Activated CD8-positive, alpha-beta T cell treated with anti-CD3 and anti-CD28 coated beads for 36 hours (primary cell): Measurements from ENCODE around the gene PPP1R10. TPM values are rescaled to one million over a fixed set of nuclear protein-coding genes. Genes with fewer than 3 reads are reported as not detected.

ENCODE experiments used
- ATAC-seq: fragments of 200-7000 bp; cut with Tn5 transposase; one replicate; pipeline ENCODE4 v1.10.0; 2021; ENCODE audit warnings: mild to moderate bottlenecking, moderate library complexity
- CTCF ChIA-PET: fragments of 350-600 bp; sonication (Branson Sonifier 250); formaldehyde crosslinking; loops from one replicate; lab custom pipeline; 2021; ENCODE audit warnings: antibody characterized with exemption; lab: Charles Lee
- POLR2A ChIA-PET: fragments of 350-600 bp; sonication (Branson Sonifier 250); formaldehyde crosslinking; loops from one replicate; lab custom pipeline; 2021; ENCODE audit warnings: antibody characterized with exemption; lab: Charles Lee
- DNase-seq: peaks from one replicate; pipeline ENCODE4 v3.0.0-alpha.2; 2020
- H3K27ac Mint-ChIP-seq: one replicate; pipeline ENCODE4 v1.8.0; 2021; ENCODE audit warnings: mild to moderate bottlenecking, mixed read lengths
- H3K27me3 Mint-ChIP-seq: one replicate; pipeline ENCODE4 v1.8.0; 2021; ENCODE audit warnings: mixed read lengths
- H3K36me3 Mint-ChIP-seq: one replicate; pipeline ENCODE4 v1.8.0; 2021; ENCODE audit warnings: low read depth, mixed read lengths
- H3K4me1 Mint-ChIP-seq: one replicate; pipeline ENCODE4 v1.8.0; 2021; ENCODE audit warnings: low read depth, mixed read lengths
- H3K4me3 Mint-ChIP-seq: one replicate; pipeline ENCODE4 v1.8.0; 2021; ENCODE audit warnings: mild to moderate bottlenecking, moderate library complexity, mixed read lengths
- H3K9me3 Mint-ChIP-seq: one replicate; pipeline ENCODE4 v1.8.0; 2021; ENCODE audit warnings: mixed read lengths
- intact Hi-C: fragments of 100-400 bp; cut with micrococcal nuclease; formaldehyde crosslinking; loops from one replicate; pipeline ENCODE4 v1.10.0; 2022
- total RNA-seq, 2 experiments: library from RNA; stranded (reverse); gene quantifications; one replicate each; pipeline ENCODE4 v1.2.3, GENCODE V29; 2021
- TF ChIP-seq, protein P1 (sequence below): fragments of 200-600 bp; IDR thresholded peaks from one replicate; pipeline ENCODE4 v1.8.0; 2022; ENCODE audit warnings: antibody characterized with exemption, mild to moderate bottlenecking

The PPP1R10 gene
- total RNA-seq, 2 experiments from 2014 or later = 59.0 to 59.8 TPM

DNA sequence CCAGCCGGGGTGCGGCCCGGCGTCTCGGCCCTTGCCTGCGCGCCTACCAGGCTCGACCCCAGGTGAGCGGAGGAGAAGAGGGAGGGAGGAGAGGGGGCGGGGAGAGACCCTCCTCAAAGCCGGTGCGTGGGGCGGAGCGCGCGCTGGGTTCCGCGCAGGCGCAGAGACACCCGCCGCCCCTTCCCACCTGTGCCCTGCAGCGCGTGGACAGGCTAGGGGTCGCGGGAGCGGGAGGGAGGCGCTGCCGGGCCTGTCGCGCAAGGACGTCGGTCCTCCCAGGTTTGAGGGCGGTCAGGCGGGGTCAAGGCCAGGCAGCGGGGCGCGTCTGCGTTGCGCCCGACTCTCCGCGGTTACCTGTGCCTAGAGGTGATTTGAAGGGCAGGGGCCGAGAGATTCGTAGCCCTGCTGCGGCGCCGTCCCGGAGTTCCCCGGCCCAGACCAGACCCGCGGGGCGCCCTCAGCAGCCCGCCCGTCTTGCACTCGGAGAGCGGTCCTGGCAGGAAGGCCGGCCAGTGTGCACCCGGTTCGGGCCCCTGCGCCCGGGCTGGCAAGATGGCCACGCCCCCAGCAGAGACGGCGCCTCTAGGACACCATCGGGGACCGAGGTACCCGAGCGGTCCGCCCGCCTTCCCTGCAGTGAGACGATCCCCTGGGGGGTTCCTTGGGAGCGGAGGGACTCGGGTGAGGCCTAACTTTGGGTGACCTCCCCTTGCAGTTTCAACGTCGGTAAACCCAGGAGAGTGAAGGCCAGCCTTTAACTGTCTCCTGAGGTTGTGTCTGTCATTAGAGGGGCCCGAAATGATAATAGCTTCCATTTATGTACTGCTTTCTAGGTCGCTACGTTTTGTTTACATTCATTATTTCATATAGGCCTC is 30.4 kb upstream of the PPP1R10 start:
- Mint-ChIP-seq H3K27me3 (no peaks in the 10 kb centered on the region), H3K36me3 (peaks cover 28% of the 10 kb centered on the region), H3K4me1 (peaks cover 20% of the 10 kb centered on the region), H3K4me3 (peak overlapping the region; percentile 90), H3K9me3 (no peaks in the 10 kb centered on the region), H3K27ac (peak overlapping the region; percentile 92)
- DNase-seq = peak; percentile 86
- ChIA-PET POLR2A (interaction anchor here (1.0 to 1.7 kb wide), 6 partner anchors 9 to 155 kb away, joined by 3 to 8 read pairs (median 4); partner anchors contain the start of gene DHX16), CTCF (interaction anchor here (0.7 to 2.5 kb wide), 5 partner anchors 21 to 433 kb away, joined by 3 to 14 read pairs (median 3); partner anchors contain the start of gene ATAT1)
- intact Hi-C loops = no loop called here
- peak; percentile 74 for ATAC-seq
- TF ChIP-seq, protein P1, sequence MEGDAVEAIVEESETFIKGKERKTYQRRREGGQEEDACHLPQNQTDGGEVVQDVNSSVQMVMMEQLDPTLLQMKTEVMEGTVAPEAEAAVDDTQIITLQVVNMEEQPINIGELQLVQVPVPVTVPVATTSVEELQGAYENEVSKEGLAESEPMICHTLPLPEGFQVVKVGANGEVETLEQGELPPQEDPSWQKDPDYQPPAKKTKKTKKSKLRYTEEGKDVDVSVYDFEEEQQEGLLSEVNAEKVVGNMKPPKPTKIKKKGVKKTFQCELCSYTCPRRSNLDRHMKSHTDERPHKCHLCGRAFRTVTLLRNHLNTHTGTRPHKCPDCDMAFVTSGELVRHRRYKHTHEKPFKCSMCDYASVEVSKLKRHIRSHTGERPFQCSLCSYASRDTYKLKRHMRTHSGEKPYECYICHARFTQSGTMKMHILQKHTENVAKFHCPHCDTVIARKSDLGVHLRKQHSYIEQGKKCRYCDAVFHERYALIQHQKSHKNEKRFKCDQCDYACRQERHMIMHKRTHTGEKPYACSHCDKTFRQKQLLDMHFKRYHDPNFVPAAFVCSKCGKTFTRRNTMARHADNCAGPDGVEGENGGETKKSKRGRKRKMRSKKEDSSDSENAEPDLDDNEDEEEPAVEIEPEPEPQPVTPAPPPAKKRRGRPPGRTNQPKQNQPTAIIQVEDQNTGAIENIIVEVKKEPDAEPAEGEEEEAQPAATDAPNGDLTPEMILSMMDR = no peak

DNA sequence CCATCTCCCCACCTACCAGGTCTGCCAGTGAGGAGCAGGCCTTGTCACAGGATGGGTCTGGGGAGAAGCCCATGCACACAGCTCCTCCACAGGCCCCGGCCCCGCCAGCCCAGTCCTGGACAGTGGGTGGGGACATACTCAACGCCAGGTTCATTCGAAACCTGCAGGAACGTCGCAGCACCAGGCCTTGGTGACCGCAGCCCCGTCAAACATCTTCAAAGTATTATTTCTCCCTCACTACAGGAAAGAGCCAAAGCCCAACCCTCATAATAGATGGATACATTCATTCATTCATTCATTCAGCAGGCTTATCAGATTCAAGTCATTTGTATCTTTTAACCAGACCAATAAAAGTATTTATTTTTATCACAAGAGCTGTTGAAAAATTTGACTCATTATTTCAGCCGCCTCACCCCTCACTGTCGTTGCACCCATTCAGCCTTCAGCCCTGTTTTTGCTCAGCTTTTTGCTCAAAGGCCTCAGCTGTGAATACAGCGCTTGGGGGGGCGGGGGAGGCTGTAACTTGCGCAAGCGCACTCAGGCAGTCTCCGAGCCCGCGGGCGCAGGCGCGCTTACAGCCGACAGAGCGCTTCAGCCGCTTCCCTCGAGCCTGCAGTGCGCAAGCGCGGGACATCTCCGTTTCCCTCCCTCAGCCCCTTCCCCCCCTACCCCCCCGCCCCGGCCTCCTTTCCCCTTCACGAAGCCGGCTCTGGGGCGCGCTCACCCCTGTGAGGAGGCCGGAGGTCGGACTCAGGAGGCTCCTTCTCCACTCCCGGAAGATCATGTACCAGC is 29.6 kb upstream of the PPP1R10 start, which contains the start of gene C6orf136:
C6orf136 (plus strand) TSS at position 684 of the 792 bp plus-strand sequence; CDS start at position 783, 99 bp downstream.
- peak within 1 kb of the TSS; percentile 92 for H3K27ac Mint-ChIP-seq
- DNase-seq (peak; percentile 97), ATAC-seq (peak; percentile 88)
- H3K36me3 Mint-ChIP-seq = peaks cover 22% of the 10 kb centered on the region
- intact Hi-C loops = no loop called here
- no peaks in the 10 kb centered on the region for H3K27me3 Mint-ChIP-seq
- H3K9me3 Mint-ChIP-seq = no peaks in the 10 kb centered on the region
- peak within 1 kb of the TSS; percentile 90 for H3K4me3 Mint-ChIP-seq
- POLR2A ChIA-PET = interaction anchor here (0.7 to 1.7 kb wide), 4 partner anchors 20 to 76 kb away, joined by 3 to 8 read pairs (median 6); partner anchors contain the start of genes ATAT1 and MRPS18B
- CTCF ChIA-PET = interaction anchor here (0.6 to 1.5 kb wide), 8 partner anchors 10 to 194 kb away, joined by 3 to 5 read pairs (median 3); partner anchors contain the start of gene ATAT1
- TF ChIP-seq, protein P1 = no peak
- H3K4me1 Mint-ChIP-seq = peaks cover 24% of the 10 kb centered on the region

DNA sequence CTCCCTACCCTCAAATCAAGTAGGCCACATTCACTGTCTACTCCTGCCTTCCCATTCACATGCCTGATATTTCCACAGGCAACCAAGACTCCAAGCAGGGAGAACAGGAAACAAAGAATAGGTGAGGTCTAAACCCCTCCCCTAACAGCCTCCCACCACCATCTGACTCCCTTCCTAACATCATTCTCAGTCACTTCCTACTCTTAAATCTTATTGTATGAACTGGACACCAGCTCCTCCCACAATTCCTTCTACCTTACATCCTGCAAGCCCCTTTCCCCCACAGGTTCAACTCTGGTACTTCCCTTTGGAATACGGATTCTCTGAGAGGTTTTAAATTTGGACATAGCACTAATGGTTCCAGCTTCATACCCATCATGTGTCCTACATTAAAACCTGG is 28.9 kb upstream of the PPP1R10 start:
- Mint-ChIP-seq H3K27me3 (no peaks in the 10 kb centered on the region), H3K36me3 (peaks cover 17% of the 10 kb centered on the region), H3K4me1 (peaks cover 30% of the 10 kb centered on the region), H3K9me3 (no peaks in the 10 kb centered on the region), H3K4me3 (no peak overlapping the region), H3K27ac (peak overlapping the region; percentile 92)
- ATAC-seq (no peak), DNase-seq (no peak)
- intact Hi-C loops = no loop called here
- POLR2A ChIA-PET = interaction anchor here (0.7 to 1.7 kb wide), 5 partner anchors 19 to 85 kb away, joined by 3 to 8 read pairs (median 4); partner anchors contain the start of genes ATAT1 and MRPS18B
- CTCF ChIA-PET = interaction anchor here (0.6 to 1.5 kb wide), 8 partner anchors 11 to 193 kb away, joined by 3 to 5 read pairs (median 3); partner anchors contain the start of genes ATAT1, MRPS18B and PPP1R10
- TF ChIP-seq, protein P1 = no peak

DNA sequence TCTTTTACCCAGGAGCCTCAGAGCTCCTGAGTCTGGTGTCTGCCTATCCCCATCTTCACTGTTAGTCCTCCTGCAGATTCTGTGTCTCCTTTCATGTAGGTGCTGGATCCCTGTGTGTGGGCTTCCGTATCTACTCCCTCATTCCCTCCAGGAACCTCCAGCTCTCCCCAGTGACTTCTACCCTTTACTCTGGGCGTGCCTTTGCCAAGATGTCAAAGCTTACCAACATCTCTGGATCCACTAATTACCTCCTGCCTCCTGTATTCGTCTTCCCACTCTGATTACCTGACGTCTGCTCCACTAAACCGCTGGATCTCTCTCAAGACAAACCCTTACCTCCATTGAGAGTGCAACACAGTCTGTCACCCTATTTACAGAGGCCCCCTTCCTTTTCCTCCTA is 27.7 kb upstream of the PPP1R10 start:
- ChIA-PET CTCF (interaction anchor here (0.7 to 1.5 kb wide), 3 partner anchors 34 to 86 kb away, joined by 4 to 5 read pairs (median 4); no protein-coding TSS in a partner anchor), POLR2A (interaction anchor here (0.6 to 1.4 kb wide), 5 partner anchors 10 to 133 kb away, joined by 3 to 8 read pairs (median 4); no protein-coding TSS in a partner anchor)
- Mint-ChIP-seq H3K4me3 (no peak overlapping the region), H3K36me3 (peaks cover 16% of the 10 kb centered on the region), H3K27me3 (no peaks in the 10 kb centered on the region), H3K9me3 (no peaks in the 10 kb centered on the region), H3K27ac (no peak overlapping the region), H3K4me1 (peaks cover 39% of the 10 kb centered on the region)
- intact Hi-C loops = no loop called here
- no peak for DNase-seq
- ATAC-seq = no peak
- TF ChIP-seq, protein P1 = no peak
